H1 (cell line): ENCODE results near the gene GRIA1. TPM values are rescaled to one million over a fixed set of nuclear protein-coding genes. Genes with fewer than 3 reads are reported as not detected.

Experiments
- CTCF ChIA-PET: fragments of 300-600 bp; sonication (Branson Sonifier 250); formaldehyde crosslinking; loops from one replicate; lab custom pipeline; 2021; ENCODE audit not compliant: partially characterized antibody; lab: Charles Lee
- POLR2A ChIA-PET: fragments of 300-600 bp; sonication (Branson Sonifier 250); formaldehyde crosslinking; loops from one replicate; lab custom pipeline; 2021; ENCODE audit warnings: inconsistent platforms; ENCODE audit not compliant: partially characterized antibody; lab: Charles Lee
- DNase-seq, 2 experiments: peaks; one replicate each; pipeline versions ENCODE4 v3.0.0 to v3.0.0-alpha.2; 2010 to 2022; ENCODE audit warnings: low spot score in 2 of 2, low read depth in 1 of 2, mixed read lengths in 1 of 2
- FAIRE-seq: peaks from 2 replicates; lab custom pipeline; 2011; peaks lifted over from hg19 to GRCh38; lab: Jason Lieb, UNC
- H2AFZ ChIP-seq: 2 replicates; pipeline ENCODE4 v1.8.1; 2012; ENCODE audit warnings: low read length, inconsistent platforms
- H2AK5ac ChIP-seq: 2 replicates; pipeline ENCODE4 v1.6.1; 2013; ENCODE audit warnings: low read depth, low read length
- H2BK120ac ChIP-seq: replicated peaks from 2 replicates; pipeline ENCODE3; 2013; ENCODE audit warnings: low read depth, low read length, inconsistent platforms
- H2BK12ac ChIP-seq: 2 replicates; pipeline ENCODE4 v1.6.1; 2013; ENCODE audit warnings: low read depth, low read length
- H2BK15ac ChIP-seq: 2 replicates; pipeline ENCODE4 v1.6.1; 2013; ENCODE audit warnings: low read length
- H2BK20ac ChIP-seq: 2 replicates; pipeline ENCODE4 v1.6.1; 2013; ENCODE audit warnings: low read length
- H2BK5ac ChIP-seq: 2 replicates; pipeline ENCODE4 v1.6.1; 2013; ENCODE audit warnings: low read depth, low read length
- H3K14ac ChIP-seq: 2 replicates; pipeline ENCODE4 v1.6.1; 2013; ENCODE audit warnings: inconsistent platforms; ENCODE audit not compliant: insufficient read length
- H3K18ac ChIP-seq: 2 replicates; pipeline ENCODE4 v1.6.1; 2013; ENCODE audit warnings: low read length; ENCODE audit errors: extremely low read depth
- H3K23ac ChIP-seq: 2 replicates; pipeline ENCODE4 v1.6.1; 2013; ENCODE audit warnings: inconsistent platforms; ENCODE audit not compliant: insufficient read length
- H3K23me2 ChIP-seq: 2 replicates; pipeline ENCODE4 v1.6.1; 2013; ENCODE audit warnings: low read depth, low read length
- H3K27ac ChIP-seq: 2 replicates; pipeline ENCODE4 v1.6.1; 2011; ENCODE audit warnings: low read depth, low read length, inconsistent platforms
- H3K27me3 ChIP-seq, 4 experiments: replicated peaks in 1 of 4; 1 replicate in 1 of 4; 2 replicates in 3 of 4; pipeline versions ENCODE4 v1.6.1 to v1.8.1; 2011 to 2013; ENCODE audit warnings: low read length in 3 of 4, mild to moderate bottlenecking in 3 of 4, inconsistent platforms in 2 of 4, mixed read lengths in 2 of 4, moderate library complexity in 1 of 4; ENCODE audit not compliant: control insufficient read depth in 3 of 4, insufficient read depth in 3 of 4; ENCODE audit errors: extremely low read depth in 1 of 4
- H3K36me3 ChIP-seq, 4 experiments: 2 replicates each; pipeline versions ENCODE4 v1.6.1 to v1.8.1; 2011 to 2013; ENCODE audit warnings: mild to moderate bottlenecking in 4 of 4, low read length in 3 of 4, moderate library complexity in 2 of 4, control low read depth in 1 of 4, inconsistent platforms in 1 of 4; ENCODE audit not compliant: insufficient read depth in 4 of 4, control insufficient read depth in 2 of 4
- H3K4ac ChIP-seq: replicated peaks from 2 replicates; pipeline ENCODE3; 2013; ENCODE audit warnings: low read length, low read depth, mixed read lengths, inconsistent platforms; ENCODE audit not compliant: insufficient read length
- H3K4me1 ChIP-seq, 4 experiments: replicated peaks in 1 of 4; 1 replicate in 1 of 4; 2 replicates in 3 of 4; pipeline versions ENCODE4 v1.6.1 to v1.8.1; 2011 to 2013; ENCODE audit warnings: low read length in 3 of 4, inconsistent platforms in 2 of 4, mixed read lengths in 1 of 4; ENCODE audit not compliant: insufficient read depth in 4 of 4, control insufficient read depth in 3 of 4
- H3K4me2 ChIP-seq, 2 experiments: 2 replicates each; pipeline versions ENCODE4 v1.6.1 to v1.8.1; 2011 to 2013; ENCODE audit warnings: low read depth in 2 of 2, low read length in 2 of 2, control low read depth in 1 of 2, inconsistent platforms in 1 of 2, mild to moderate bottlenecking in 1 of 2; ENCODE audit not compliant: insufficient read depth in 1 of 2
- H3K4me3 ChIP-seq, 4 experiments: fragments of 200-600, 300-600 bp in 1 of 4; sonication (generic), shearing (Covaris generic), sonication (Bioruptor Twin) in 1 of 4; 2 replicates each; pipeline versions ENCODE4 v1.5.1 to v1.8.1; 2011 to 2016; ENCODE audit warnings: low read length in 4 of 4, low read depth in 3 of 4, control low read depth in 2 of 4, inconsistent platforms in 2 of 4, mild to moderate bottlenecking in 2 of 4, mixed read lengths in 1 of 4, moderate library complexity in 1 of 4; ENCODE audit not compliant: insufficient read depth in 2 of 4; ENCODE audit errors: extremely low read depth in 1 of 4
- H3K56ac ChIP-seq: replicated peaks from 2 replicates; pipeline ENCODE3; 2013; ENCODE audit warnings: low read depth, mild to moderate bottlenecking, mixed read lengths, low read length, inconsistent platforms; ENCODE audit not compliant: insufficient read length
- H3K79me1 ChIP-seq: 2 replicates; pipeline ENCODE4 v1.6.1; 2013; ENCODE audit warnings: low read depth, low read length, control low read depth
- H3K79me2 ChIP-seq, 2 experiments: 2 replicates each; pipeline versions ENCODE4 v1.6.1 to v1.8.1; 2012 to 2013; ENCODE audit warnings: low read length in 2 of 2, mild to moderate bottlenecking in 2 of 2, inconsistent platforms in 1 of 2; ENCODE audit not compliant: insufficient read depth in 2 of 2, control insufficient read depth in 1 of 2
- H3K9ac ChIP-seq, 4 experiments: replicated peaks in 1 of 4; 1 replicate in 1 of 4; 2 replicates in 3 of 4; pipeline versions ENCODE4 v1.6.1 to v1.8.1; 2011 to 2013; ENCODE audit warnings: low read depth in 3 of 4, low read length in 3 of 4, control low read depth in 2 of 4, mild to moderate bottlenecking in 2 of 4, moderate library complexity in 2 of 4, inconsistent platforms in 1 of 4; ENCODE audit errors: extremely low read depth in 1 of 4
- H3K9me3 ChIP-seq, 2 experiments: 2 replicates each; pipeline versions ENCODE4 v1.6.1 to v1.8.1; 2012 to 2013; ENCODE audit warnings: mild to moderate bottlenecking in 2 of 2, moderate library complexity in 2 of 2, control low read depth in 1 of 2, inconsistent platforms in 1 of 2, low read depth in 1 of 2, low read length in 1 of 2, mixed read lengths in 1 of 2; ENCODE audit not compliant: insufficient read depth in 2 of 2
- H4K20me1 ChIP-seq, 2 experiments: replicated peaks in 1 of 2; 2 replicates each; pipeline versions ENCODE3 to v1.8.1; 2011 to 2013; ENCODE audit warnings: inconsistent platforms in 2 of 2, low read length in 2 of 2, mild to moderate bottlenecking in 1 of 2; ENCODE audit not compliant: insufficient read depth in 2 of 2, control insufficient read depth in 1 of 2
- H4K5ac ChIP-seq: 2 replicates; pipeline ENCODE4 v1.6.1; 2013; ENCODE audit warnings: low read length, low read depth, mixed read lengths, inconsistent platforms; ENCODE audit not compliant: insufficient read length
- H4K8ac ChIP-seq: 2 replicates; pipeline ENCODE4 v1.8.0; 2013; ENCODE audit warnings: mild to moderate bottlenecking, moderate library complexity, low read length, inconsistent platforms; ENCODE audit not compliant: insufficient read depth; ENCODE audit errors: extremely low read depth
- H4K91ac ChIP-seq: replicated peaks from 2 replicates; pipeline ENCODE3; 2013; ENCODE audit warnings: low read length, mixed read lengths, inconsistent platforms; ENCODE audit not compliant: insufficient read length
- CEBPB ChIP-seq: IDR thresholded peaks from 2 replicates; pipeline ENCODE4 v1.6.1; 2012; ENCODE audit warnings: low read depth, low read length
- CHD1 ChIP-seq: IDR thresholded peaks from 2 replicates; pipeline ENCODE4 v1.6.1; 2012; ENCODE audit warnings: low read depth, low read length, improper control_type of control experiment
- CTBP2 ChIP-seq: IDR thresholded peaks from 2 replicates; pipeline ENCODE4 v1.7.0; 2011; ENCODE audit warnings: borderline replicate concordance, mild to moderate bottlenecking, moderate library complexity, mixed read lengths, low read length; ENCODE audit not compliant: insufficient read depth, insufficient read length
- FOSL1 ChIP-seq: IDR thresholded peaks from 2 replicates; pipeline ENCODE4 v1.6.1; 2011; ENCODE audit warnings: mild to moderate bottlenecking, low read depth, low read length, moderate library complexity; ENCODE audit not compliant: insufficient read depth
- HDAC2 ChIP-seq, 2 experiments: fragments of 300-600 bp in 1 of 2; sonication (generic) in 1 of 2; IDR thresholded peaks; 2 replicates each; pipeline ENCODE4 v1.6.1; 2011 to 2012; ENCODE audit warnings: low read depth in 2 of 2, low read length in 2 of 2, mild to moderate bottlenecking in 2 of 2, moderate library complexity in 2 of 2, borderline replicate concordance in 1 of 2, inconsistent platforms in 1 of 2
- HDAC6 ChIP-seq: IDR thresholded peaks from one replicate; pipeline ENCODE4 v1.7.1; 2012; ENCODE audit warnings: low read depth, mild to moderate bottlenecking, inconsistent platforms, low read length, moderate library complexity
- KDM1A ChIP-seq: fragments of 200-600, 300-600 bp; sonication (generic); IDR thresholded peaks from 2 replicates; pipeline ENCODE4 v1.7.1; 2016; ENCODE audit warnings: mild to moderate bottlenecking, low read length, borderline replicate concordance
- POLR2AphosphoS5 ChIP-seq: IDR thresholded peaks from 2 replicates; pipeline ENCODE4 v1.6.1; 2011; ENCODE audit warnings: low read depth, low read length
- RAD21 ChIP-seq, 2 experiments: IDR thresholded peaks in 1 of 2; conservative IDR thresholded peaks in 1 of 2; 2 replicates each; pipeline ENCODE4 v1.6.1; 2011; ENCODE audit warnings: low read depth in 2 of 2, low read length in 2 of 2, improper control_type of control experiment in 1 of 2, inconsistent platforms in 1 of 2, mild to moderate bottlenecking in 1 of 2, moderate library complexity in 1 of 2
- TBP ChIP-seq: IDR thresholded peaks from 2 replicates; pipeline ENCODE4 v1.6.1; 2011; ENCODE audit warnings: low read depth, low read length, improper control_type of control experiment
- TEAD4 ChIP-seq: IDR thresholded peaks from 2 replicates; pipeline ENCODE4 v1.6.1; 2012; ENCODE audit warnings: low read depth, low read length, inconsistent platforms, mixed read lengths
- polyA plus RNA-seq, 7 experiments: library from polyadenylated mRNA; depleted of rRNA in 3 of 7; stranded (reverse) in 5 of 7; unstranded in 2 of 7; fragments of >200 nt in 5 of 7; fragments of 200-250 nt in 2 of 7; gene quantifications; 1 replicate in 5 of 7; 2 replicates in 1 of 7; 4 replicates in 1 of 7; pipeline versions ENCODE4 v1.2.1 to v1.2.3, GENCODE V29; 2011 to 2013; ENCODE audit warnings: missing spikeins in 2 of 7, mixed read lengths in 2 of 7
- total RNA-seq: library from RNA; stranded (reverse); fragmentation: NEBNext Ultra II Directional; extraction: Animal tissue kit (Norgen Biotek cat#: 25700); gene quantifications from 2 replicates; pipeline ENCODE4 v1.2.1, GENCODE V29; 2021
- TF ChIP-seq, protein P1 (sequence below), 3 experiments: IDR thresholded peaks; 1 replicate in 2 of 3; 2 replicates in 1 of 3; pipeline versions ENCODE4 v1.5.1 to v1.6.1; 2011; ENCODE audit warnings: low read length in 3 of 3, mild to moderate bottlenecking in 3 of 3, inconsistent platforms in 2 of 3, low read depth in 1 of 3, moderate library complexity in 1 of 3; ENCODE audit not compliant: insufficient read depth in 1 of 3; ENCODE audit errors: control extremely low read depth in 1 of 3

GRIA1 gene
- total and polyA plus RNA-seq, 2 of the 8 experiments (the other 6 are each of a cell fraction or from before 2014, with no cell fraction given): 0.97 to 2.5 TPM

DNA sequence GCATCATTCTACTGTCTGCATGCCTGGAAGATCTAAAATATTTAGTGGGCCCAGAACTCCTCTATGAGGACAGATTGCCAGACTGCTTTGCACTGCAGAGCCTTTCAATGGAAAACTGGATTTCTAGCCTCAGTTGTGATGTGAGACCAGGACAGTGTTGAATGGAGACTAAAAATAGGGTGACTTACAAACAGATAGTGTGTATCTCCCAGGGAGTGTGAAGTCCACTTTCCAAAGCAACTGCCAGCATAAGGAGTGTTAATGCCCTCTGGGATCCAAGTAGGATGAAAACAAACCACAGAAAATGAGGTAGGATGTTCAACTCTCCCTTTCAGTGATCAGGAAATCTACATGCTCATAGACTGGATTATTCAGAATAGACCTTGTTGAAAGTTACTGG is 119.5 kb downstream of the GRIA1 start:
- no peaks in the 10 kb centered on the region for H3K79me2 ChIP-seq
- no peak overlapping the region for H3K4me3 ChIP-seq
- no peak overlapping the region for H3K27ac ChIP-seq
- H2BK120ac ChIP-seq: no peak overlapping the region
- H4K8ac ChIP-seq: no peak overlapping the region
- H3K27me3 ChIP-seq: no peaks in the 10 kb centered on the region
- H3K18ac ChIP-seq: no peak overlapping the region
- H3K9ac ChIP-seq: no peak overlapping the region
- H3K9me3 ChIP-seq: no peaks in the 10 kb centered on the region
- no peak overlapping the region for H3K14ac ChIP-seq
- no peak overlapping the region for H2BK20ac ChIP-seq
- no peak overlapping the region for H2AK5ac ChIP-seq
- H3K4me2 ChIP-seq: no peak overlapping the region
- no peak overlapping the region for H3K56ac ChIP-seq
- no peaks in the 10 kb centered on the region for H4K20me1 ChIP-seq
- H2BK5ac ChIP-seq: no peak overlapping the region
- H3K23ac ChIP-seq: no peak overlapping the region
- H2AFZ ChIP-seq: no peak overlapping the region
- no peaks in the 10 kb centered on the region for H3K4me1 ChIP-seq
- FAIRE-seq (no peak), DNase-seq (no peak)
- CTCF ChIA-PET: interaction anchor here (1.4 kb wide), 1 partner anchor 50 kb away, joined by 3 read pairs; no protein-coding TSS in a partner anchor
- H3K79me1 ChIP-seq: no peaks in the 10 kb centered on the region
- no peak overlapping the region for H2BK15ac ChIP-seq
- H4K5ac ChIP-seq: no peak overlapping the region
- H3K23me2 ChIP-seq: no peaks in the 10 kb centered on the region
- no peak overlapping the region for H4K91ac ChIP-seq
- no peak overlapping the region for H2BK12ac ChIP-seq
- POLR2A ChIA-PET: no interaction called here
- no peaks in the 10 kb centered on the region for H3K36me3 ChIP-seq
- no peak overlapping the region for H3K4ac ChIP-seq
- TF ChIP-seq POLR2AphosphoS5 (no peak), CTBP2 (no peak), CHD1 (no peak), TBP (no peak), TEAD4 (no peak), KDM1A (no peak), FOSL1 (no peak), RAD21 (IDR thresholded peaks at IDR 0.05 in 1 of 2, conservative IDR thresholded peaks at IDR 0.05 in 1 of 2; ENCODE audit: low read depth in 2 of 2, low read length in 2 of 2) (no peak), HDAC6 (no peak), CEBPB (no peak), HDAC2 (IDR thresholded peaks at IDR 0.05; ENCODE audit: borderline replicate concordance in 1 of 2, low read depth in 2 of 2, low read length in 2 of 2) (no peak)
- TF ChIP-seq, protein P1, sequence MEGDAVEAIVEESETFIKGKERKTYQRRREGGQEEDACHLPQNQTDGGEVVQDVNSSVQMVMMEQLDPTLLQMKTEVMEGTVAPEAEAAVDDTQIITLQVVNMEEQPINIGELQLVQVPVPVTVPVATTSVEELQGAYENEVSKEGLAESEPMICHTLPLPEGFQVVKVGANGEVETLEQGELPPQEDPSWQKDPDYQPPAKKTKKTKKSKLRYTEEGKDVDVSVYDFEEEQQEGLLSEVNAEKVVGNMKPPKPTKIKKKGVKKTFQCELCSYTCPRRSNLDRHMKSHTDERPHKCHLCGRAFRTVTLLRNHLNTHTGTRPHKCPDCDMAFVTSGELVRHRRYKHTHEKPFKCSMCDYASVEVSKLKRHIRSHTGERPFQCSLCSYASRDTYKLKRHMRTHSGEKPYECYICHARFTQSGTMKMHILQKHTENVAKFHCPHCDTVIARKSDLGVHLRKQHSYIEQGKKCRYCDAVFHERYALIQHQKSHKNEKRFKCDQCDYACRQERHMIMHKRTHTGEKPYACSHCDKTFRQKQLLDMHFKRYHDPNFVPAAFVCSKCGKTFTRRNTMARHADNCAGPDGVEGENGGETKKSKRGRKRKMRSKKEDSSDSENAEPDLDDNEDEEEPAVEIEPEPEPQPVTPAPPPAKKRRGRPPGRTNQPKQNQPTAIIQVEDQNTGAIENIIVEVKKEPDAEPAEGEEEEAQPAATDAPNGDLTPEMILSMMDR (IDR thresholded peaks at IDR 0.05; ENCODE audit: control extremely low read depth in 1 of 3, insufficient read depth in 1 of 3, low read depth in 1 of 3, low read length in 3 of 3): no peak
